HG03575 (cell line): ENCODE results near the gene ADAMTS12.

ENCODE experiments used
- ATAC-seq: cut with Tn5 transposase; IDR thresholded peaks from one replicate; pipeline ENCODE4 v1.9.1; 2021; ENCODE audit not compliant: unreplicated experiment, insufficient number of reproducible peaks, low FRiP score; ENCODE audit errors: extremely low read depth

Gene ADAMTS12

DNA sequence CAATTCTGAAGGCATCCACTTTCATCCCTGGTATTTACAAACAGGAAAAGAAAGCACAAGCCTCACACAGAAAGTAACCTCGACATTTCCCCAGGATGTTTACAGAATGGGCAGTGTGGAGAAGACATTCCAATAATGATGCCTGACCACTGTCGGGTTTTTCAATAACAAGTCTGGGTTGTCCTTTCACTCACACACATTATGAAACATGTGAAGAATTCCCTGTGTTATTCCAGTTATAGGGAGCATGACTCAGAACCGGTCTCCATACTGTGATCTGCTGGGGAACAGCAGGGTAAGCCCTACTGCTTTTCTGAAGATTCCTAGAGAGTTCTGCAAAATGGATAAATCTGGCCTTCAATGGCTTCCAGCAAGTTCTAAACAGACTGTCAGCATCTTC, 155.3 kb downstream of the ADAMTS12 start:
- no peak for ATAC-seq

DNA sequence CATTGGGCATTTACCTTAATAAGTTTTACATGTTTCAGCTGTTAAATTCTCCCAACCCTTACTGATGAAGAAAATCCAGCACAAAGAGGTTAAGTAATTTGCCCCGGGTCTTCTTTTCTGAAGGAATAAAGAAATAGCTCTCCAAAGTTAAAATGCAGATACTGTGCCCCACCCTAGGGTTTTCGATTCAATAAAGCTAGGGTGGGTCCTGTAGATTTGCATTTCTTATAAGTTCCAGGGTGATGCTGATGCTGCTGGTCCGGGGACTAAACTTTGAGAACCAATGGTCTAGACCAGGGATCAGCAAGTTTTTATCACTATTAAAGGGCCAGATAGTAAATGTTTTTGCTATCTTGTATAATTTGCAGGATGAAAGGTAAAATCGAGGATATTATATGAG, 156.7 kb downstream of the ADAMTS12 start:
- no peak for ATAC-seq

DNA sequence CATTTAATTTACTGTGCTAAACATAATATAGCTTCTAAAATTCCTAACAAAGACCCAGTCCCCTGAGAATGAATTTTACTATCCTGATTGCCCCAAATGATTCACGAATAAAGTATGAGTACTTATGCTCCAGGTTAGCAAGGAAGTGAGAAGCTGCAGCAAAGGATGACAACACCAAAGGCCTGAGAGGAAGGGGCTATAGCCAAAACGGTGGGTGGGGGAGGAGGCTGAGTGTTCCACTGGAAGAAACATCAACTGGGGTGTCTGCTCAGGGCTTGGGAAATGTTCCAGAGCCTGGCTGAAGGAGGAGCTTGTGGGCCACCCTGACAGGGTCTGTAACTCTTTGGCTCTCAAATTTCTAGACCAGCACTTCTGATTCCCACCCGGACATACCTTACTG, 157.3 kb downstream of the ADAMTS12 start:
- ATAC-seq, result no peak

DNA sequence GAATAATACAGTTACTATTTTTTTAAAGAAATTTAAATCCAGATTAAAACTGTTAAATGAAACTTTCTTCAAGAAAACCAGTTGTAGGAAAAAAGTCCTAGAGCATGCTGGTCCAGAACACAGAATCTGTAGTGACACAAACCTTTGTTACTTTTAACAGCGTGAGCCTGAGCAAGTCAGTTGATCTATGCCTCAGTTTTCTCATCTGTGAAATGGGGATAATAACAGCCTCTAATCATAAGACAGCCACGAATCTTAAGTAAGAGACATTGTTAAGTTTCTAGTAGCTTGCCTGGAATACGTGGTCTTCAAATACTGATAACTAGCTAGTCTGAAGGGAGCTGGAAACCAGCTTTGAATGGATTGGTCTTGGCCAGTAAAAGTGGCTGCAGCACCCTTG, 158.6 kb downstream of the ADAMTS12 start:
- no peak for ATAC-seq

DNA sequence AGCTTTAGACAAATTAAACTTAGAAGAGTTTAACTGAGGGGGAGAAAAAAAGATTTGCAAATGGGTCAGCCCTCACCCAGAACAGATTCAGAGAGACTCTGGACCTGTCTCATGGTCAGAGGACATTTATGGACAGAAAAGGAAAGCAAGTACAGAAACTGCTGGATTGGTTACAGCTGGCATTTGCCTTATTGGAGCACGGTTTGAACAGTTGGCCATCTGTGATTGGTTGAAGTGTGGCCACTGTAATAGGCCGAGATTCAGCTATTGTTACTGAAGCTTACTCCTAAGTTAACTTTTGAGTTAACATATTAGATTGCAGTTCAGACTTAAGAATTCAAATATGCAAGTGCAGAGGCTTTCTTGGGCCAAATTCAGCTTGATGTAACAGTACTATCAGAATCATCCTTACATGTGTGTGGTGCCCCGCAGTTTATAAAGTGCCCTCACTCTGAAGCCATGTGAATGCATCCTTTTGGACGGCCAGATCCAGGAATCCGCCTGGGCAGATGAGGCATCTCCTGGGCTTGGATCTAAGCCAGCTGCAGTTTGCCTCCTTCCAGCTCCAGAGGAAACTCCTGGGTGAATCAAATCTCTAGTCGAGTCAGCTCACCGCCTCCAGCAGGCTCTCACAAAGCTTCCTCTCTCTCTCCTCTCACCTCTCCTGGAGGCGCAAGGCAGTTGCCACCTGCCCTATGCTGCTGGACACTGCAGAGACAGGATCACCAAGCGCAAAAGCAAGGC, 165.2 kb downstream of the ADAMTS12 start:
- no peak for ATAC-seq

DNA sequence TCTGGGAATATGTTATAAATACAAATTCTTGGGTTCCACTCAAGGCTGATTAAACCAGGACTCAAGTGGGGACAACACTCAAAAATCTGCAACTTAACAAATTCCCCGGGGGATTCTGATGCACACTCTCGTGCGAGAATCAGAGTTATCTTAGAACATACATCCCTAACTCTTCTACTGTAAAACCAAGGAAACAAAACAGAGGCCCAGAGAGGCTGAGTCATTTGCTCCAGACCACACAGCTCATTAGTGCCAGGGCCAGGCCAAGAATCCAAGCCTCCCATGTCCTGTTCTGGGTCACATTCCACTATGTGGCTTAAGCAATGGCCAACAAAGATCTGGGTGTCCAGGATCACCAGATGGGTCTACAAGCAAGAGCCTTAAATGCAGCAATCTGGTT, 166.0 kb downstream of the ADAMTS12 start:
- ATAC-seq, result no peak

DNA sequence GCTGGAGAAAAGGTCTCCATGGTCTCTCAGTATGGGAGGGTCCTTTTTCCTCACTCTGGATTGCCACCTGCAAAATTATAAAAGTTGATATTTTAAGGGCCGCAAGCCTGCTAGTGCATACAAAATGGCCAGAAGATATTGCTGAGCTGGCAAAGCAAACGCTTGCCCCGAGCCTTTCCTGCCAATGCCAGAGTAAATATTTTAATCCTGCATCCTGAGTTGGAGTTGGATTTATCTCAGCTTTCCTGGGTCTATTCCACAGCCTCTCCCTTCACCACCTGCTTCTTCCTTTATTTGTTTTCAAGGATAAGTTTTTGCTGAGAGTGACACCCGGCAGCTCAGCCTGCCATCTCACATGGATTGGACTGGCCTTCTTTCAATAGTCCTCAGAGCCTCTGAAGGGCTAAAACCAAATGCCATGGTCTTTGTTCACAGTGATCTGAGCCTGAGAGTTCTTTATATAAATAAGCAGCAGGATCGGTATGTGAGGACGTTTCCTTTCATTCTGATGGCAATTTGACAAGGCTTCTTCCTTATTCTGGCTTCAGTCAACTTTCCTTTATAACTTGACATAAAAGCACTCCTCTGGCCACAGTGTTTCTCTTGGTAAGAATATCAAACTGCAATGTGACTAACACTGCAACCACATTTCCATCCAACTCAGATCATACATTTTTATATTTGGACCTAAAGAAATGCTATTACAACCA, 170.1 kb downstream of the ADAMTS12 start:
- no peak for ATAC-seq

DNA sequence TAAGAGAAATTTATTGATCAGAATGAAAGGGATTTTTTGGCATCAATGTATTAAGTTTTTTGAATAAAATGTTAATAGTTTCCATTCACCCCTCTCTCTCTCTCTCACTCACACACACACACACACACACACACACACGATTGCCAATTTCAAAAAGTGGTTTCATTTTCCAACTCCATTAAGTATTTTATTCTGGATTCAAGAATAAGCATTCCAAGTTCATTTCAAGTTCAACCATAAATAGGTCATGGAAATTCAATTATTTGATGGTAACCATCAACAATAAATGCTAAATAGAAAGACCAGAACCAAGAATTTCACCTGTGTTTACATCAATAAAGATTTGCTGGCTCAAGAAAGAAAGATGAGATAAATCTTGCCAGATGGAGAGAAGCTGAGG, 171.6 kb downstream of the ADAMTS12 start:
- no peak for ATAC-seq

DNA sequence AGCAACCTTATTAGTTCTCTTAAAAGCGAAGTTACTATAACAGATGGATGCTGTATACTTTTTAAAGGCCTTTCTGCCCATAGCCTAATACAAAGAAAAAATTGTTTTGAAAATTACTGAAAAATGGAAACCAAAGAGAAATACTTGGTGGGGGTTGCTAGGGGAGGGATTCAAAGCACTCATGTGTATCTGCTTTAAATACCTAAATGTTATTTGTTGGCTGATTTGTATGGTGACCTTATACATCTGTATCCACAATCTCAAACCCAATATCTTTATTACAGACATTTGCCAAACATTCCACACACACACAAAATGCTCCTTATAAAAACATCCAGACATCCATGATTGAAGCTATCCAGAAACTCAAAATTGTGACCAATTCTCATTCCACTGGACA, 172.0 kb downstream of the ADAMTS12 start:
- ATAC-seq, result no peak

DNA sequence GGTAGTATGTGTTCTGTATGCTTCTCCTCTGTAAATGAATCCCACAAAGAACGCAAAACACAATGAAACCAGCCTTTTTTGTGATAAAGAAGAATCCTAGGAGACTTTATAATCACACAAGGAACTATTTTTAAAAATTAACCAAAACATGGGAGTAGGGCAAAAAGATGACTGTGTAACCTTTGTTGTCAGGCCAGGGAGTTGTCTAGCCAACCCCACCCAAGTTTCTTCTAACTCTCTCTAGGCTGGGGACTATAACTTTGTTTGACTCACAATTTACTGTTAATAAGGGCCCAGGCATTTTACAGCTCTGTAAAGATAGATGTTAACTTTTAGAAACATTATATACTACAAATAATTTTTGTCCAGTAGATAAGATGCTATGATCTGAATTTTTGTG, 176.1 kb downstream of the ADAMTS12 start:
- ATAC-seq, result no peak

DNA sequence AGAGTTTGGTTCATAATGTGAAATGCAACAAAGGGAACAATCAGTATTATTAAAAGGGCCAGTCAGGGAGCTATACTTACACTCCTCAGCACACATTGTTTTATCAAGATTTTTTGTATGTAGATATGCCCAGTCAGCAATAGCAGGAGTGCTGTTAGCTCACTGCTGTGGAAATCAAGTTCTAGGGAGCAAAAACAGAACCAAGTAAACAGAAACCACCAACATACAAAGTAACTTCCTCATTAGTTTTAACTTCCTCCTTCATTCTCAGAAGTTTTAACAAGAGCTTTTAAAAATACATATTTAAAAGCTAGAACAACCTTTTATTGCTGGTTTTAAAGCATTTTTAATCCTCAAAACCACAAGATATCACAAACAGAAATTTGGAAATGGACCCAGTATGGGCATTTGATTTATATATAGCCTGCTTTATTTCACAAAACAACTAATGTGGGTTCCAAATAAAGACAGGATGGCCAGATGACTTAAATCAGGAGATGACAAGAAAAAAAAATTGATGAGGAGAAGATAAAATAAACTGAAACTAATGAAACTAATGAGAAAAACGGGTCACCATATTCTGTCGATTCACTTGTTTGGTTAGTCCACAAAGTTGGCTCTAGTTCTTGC, 178.5 kb downstream of the ADAMTS12 start:
- ATAC-seq, result no peak

DNA sequence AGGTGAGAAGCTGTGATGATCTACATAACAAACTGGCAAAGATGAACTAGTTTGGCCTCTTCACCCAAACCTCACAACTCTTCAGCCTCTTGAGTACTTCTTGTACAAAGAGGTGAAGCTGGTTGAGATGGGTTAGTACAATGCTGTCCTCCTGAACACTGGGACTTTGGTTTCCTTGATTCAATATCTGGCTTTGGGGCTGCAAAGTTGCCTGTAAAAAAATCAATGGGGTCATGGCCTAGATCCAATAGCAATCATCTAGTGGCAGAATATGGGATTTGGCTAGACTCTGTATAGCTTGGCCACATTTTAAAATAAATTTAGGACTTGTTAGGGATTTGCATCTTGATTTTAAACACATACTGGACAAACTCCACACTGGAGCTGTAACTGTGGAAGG, 179.1 kb downstream of the ADAMTS12 start:
- no peak for ATAC-seq

DNA sequence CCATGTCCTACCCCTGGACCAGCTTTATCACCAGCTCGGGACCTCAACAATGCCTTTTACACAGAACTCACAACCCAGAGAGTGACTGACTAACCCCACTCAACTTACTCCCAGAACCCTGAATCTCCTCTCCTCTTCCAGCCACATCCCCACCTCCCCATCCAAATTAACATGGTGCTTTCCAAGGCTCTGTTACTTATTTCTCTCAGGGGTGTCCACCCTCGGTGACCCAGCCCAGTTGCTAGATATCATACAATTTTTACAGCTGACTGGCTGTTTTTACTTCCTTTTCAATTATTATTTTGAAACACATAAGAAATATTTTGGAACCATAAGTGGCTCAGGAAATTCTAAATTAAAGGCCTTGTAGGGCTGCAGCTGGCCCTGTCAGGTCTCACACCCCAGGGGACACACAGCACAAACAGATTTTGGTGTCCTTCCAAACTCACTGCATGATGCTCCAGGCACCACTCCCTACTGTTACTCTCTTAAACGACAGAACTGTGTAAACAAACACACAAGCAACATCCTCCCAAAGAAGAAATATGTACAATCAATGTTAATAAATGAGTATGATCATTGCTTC, 180.6 kb downstream of the ADAMTS12 start:
- no peak for ATAC-seq

DNA sequence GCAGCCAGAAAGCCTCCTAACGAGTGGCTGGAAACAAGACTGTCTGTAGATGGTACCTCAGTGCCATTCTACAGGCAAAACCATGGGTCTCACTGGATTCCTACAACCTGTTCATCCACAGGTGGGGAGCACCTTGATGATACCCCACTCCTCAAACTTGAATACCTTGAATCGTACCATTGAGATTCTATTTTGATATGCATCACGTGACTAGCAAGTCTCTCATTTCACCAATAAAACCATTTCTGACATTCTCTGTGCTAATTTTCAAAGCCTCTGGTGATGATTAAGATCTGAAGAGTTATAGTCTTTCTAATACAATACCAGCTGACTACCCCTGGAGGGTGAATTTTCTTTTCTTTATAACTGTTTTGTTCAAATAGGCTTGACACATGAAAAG, 188.9 kb downstream of the ADAMTS12 start:
- no peak for ATAC-seq

DNA sequence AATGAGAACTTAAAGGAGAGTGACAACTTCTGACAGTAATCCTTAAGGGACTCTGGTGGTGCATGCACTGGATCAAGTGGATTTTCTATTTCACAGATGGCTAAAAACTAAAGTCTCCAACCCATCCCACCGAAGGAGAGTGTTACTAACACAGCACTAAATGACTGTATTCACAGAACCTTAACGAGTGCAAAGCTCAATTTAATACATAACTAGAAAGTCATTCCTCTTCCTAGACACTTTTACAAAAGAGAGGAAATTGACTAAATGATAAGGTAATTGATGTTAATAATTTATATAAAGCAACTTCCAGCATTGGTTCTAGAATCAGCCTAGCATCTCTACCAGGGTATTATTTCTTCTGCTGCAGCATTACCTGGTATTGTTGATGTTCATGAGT, 189.8 kb downstream of the ADAMTS12 start:
- no peak for ATAC-seq

DNA sequence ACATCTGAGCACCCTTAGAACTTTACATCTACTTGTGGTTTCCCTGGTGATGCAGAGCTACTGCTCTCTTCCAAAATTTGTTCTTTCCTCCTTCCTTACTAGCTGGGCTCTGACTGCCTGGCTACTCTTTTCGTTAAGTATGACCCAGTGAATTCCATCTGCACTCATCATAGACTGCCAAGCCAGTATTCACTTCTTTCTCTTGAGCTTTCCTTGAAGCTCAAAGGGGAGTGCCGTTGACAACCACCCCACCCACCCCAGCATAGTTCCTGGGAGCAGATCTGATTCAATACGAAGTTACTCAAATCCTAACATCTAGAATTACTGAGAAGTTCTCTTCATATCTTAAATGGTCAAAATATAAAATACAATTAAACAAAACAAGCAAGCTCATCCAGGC, 190.5 kb downstream of the ADAMTS12 start:
- ATAC-seq, result no peak

DNA sequence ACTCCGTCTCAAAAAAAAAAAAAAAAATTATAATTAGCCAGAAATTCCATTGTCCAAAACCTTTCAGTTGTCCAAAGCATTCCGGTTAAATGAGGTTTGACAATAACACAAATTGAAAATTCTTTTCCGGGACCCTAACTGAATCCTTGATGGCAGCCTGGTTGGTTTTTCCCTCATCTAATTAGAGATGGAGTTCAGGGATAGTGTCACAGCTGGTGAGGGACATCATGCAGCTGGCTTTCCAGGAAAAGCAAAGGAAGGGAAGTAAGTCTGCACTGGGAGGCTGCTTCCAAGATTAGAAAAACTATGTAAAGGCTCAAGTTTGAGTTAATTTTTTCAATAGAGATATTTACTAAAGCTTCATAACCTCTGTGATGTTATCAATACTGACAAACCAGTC, 195.4 kb downstream of the ADAMTS12 start:
- no peak for ATAC-seq

DNA sequence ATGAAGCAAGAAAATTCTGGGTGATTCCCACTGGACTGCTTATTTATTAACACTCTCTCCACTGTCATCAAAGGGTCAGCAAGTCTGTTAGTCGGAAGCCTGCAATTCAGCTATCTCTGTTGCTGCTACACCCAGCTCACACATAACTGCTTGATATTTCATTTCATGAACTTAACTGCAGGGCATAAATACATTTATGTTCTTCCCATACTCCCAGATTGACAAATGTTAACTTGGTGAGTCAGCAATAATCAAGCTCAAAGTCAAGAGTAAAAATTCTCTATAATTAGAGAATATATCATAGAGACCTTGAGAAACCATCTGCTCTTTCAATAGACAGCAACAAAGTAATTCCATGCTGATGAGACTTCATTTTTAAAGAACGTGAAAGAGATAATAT, 198.8 kb downstream of the ADAMTS12 start:
- ATAC-seq, result no peak

DNA sequence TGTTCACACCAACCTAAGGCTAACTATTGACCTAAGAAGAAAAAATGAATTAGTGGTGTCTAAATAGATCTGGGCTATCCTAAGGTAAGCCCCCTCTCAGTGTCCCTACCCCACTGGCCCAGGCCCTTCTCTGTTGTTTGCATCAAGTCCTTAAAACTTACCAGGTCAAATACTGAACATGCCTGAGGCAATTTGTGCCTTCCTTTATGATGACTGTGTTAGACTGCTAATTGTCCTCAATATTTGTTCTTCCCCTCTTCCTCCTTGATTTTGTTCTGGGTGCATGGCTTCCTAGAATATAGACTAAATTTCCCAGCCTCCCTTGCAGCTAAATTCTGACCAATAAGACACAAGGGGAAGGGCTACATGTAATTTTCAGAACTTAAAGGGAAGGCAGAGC, 199.9 kb downstream of the ADAMTS12 start:
- ATAC-seq, result no peak
